HepG2 (cell line): ENCODE results near the gene GAD1. TPM values are rescaled to one million over a fixed set of nuclear protein-coding genes. Genes with fewer than 3 reads are reported as not detected.
A peak's percentile ranks its signal among the peaks of the same experiment; 100 is the strongest.

Source experiments
- ATAC-seq: fragments of 200-7000 bp; cut with Tn5 transposase; 3 replicates; pipeline ENCODE4 v1.9.1; 2020; ENCODE audit warnings: mild to moderate bottlenecking, moderate library complexity
- BruUV-seq: library from RNA; stranded (reverse); fragments of 400-500 nt; replicated peaks from 2 replicates; lab custom pipeline; 2021; lab: Mats Ljungman, UMichigan
- CTCF ChIA-PET: fragments of 300-600 bp; formaldehyde crosslinking; extraction: SDS; loops from one replicate; lab custom pipeline; 2021; ENCODE audit warnings: low total read pairs, inconsistent platforms, low intra/inter-chr PET ratio; lab: Yijun Ruan, JAX
- POLR2A ChIA-PET: fragments of 350-600 bp; sonication (Branson Sonifier 250); formaldehyde crosslinking; loops from one replicate; lab custom pipeline; 2020; ENCODE audit warnings: antibody characterized with exemption, inconsistent platforms; lab: Yijun Ruan, JAX
- DNase-seq: peaks from one replicate; pipeline ENCODE4 v3.0.0-alpha.2; 2015; ENCODE audit warnings: low spot score
- FAIRE-seq: peaks from 3 replicates; lab custom pipeline; 2011; peaks lifted over from hg19 to GRCh38; lab: Jason Lieb, UNC
- H2AFZ ChIP-seq: one replicate; pipeline ENCODE4 v1.6.1; 2011; ENCODE audit warnings: low read length, inconsistent platforms
- H3K27ac ChIP-seq: fragments of 300-600 bp; 3 replicates; pipeline ENCODE4 v1.8.0; 2011; ENCODE audit warnings: mixed run types, mild to moderate bottlenecking, mixed read lengths, low read length, inconsistent platforms; ENCODE audit not compliant: insufficient read depth; ENCODE audit errors: extremely low read length
- H3K27me3 ChIP-seq, 2 experiments: fragments of 200-600 bp in 1 of 2; 2 replicates in 1 of 2; 3 replicates in 1 of 2; pipeline versions ENCODE4 v1.6.0 to v1.8.0; 2011; ENCODE audit warnings: low read length in 2 of 2, mild to moderate bottlenecking in 2 of 2, moderate library complexity in 2 of 2, inconsistent platforms in 1 of 2; ENCODE audit not compliant: insufficient read depth in 2 of 2, control insufficient read depth in 1 of 2
- H3K36me3 ChIP-seq, 2 experiments: fragments of 200-600 bp in 1 of 2; replicated peaks in 1 of 2; 2 replicates in 1 of 2; 3 replicates in 1 of 2; pipeline versions ENCODE4 v1.5.1 to v1.8.0; 2011; ENCODE audit warnings: low read length in 2 of 2, inconsistent platforms in 1 of 2; ENCODE audit not compliant: insufficient read depth in 2 of 2, control insufficient read depth in 1 of 2
- H3K4me1 ChIP-seq: 2 replicates; pipeline ENCODE4 v1.5.1; 2012; ENCODE audit warnings: low read length, inconsistent platforms; ENCODE audit not compliant: insufficient read depth
- H3K4me2 ChIP-seq: 2 replicates; pipeline ENCODE4 v1.6.0; 2011; ENCODE audit warnings: low read depth, low read length, inconsistent platforms
- H3K4me3 ChIP-seq, 3 experiments: fragments of 200-600 bp in 1 of 3; sonication (generic), shearing (Covaris generic) in 1 of 3; replicated peaks in 1 of 3; 2 replicates each; pipeline ENCODE4 v1.5.1; 2011 to 2016; ENCODE audit warnings: low read length in 3 of 3, inconsistent platforms in 2 of 3, low read depth in 2 of 3, mild to moderate bottlenecking in 2 of 3, control low read depth in 1 of 3, mixed read lengths in 1 of 3; ENCODE audit not compliant: insufficient read depth in 1 of 3
- H3K79me2 ChIP-seq: one replicate; pipeline ENCODE4 v1.6.1; 2011; ENCODE audit warnings: low read length, inconsistent platforms; ENCODE audit not compliant: insufficient read depth
- H3K9ac ChIP-seq: 2 replicates; pipeline ENCODE4 v1.6.0; 2011; ENCODE audit warnings: mild to moderate bottlenecking, low read depth, low read length, inconsistent platforms; ENCODE audit not compliant: insufficient read depth
- H3K9me3 ChIP-seq: 2 replicates; pipeline ENCODE4 v1.5.1; 2012; ENCODE audit warnings: mild to moderate bottlenecking, low read length
- H4K20me1 ChIP-seq: 2 replicates; pipeline ENCODE4 v1.6.0; 2011; ENCODE audit warnings: inconsistent platforms, mild to moderate bottlenecking, low read length, moderate library complexity; ENCODE audit not compliant: insufficient read depth
- MIER3 ChIP-seq: IDR thresholded peaks from 2 replicates; pipeline ENCODE4 v1.6.1; 2016; ENCODE audit warnings: missing compliant biosample characterization, borderline replicate concordance
- MXI1 ChIP-seq: IDR thresholded peaks from 3 replicates; pipeline ENCODE4 v1.6.1; 2012; ENCODE audit warnings: low read depth, low read length, inconsistent platforms, borderline replicate concordance
- PRDM10 ChIP-seq: sonication (generic); formaldehyde crosslinking; IDR thresholded peaks from 2 replicates; pipeline ENCODE4 v1.4.0; 2020; ENCODE audit warnings: low read depth, missing genetic modification reagents
- SRY ChIP-seq: sonication (generic); formaldehyde crosslinking; IDR thresholded peaks from 2 replicates; pipeline ENCODE4 v1.8.0; 2022; ENCODE audit warnings: mild to moderate bottlenecking, missing genetic modification reagents
- ZFP36L2 ChIP-seq: sonication (generic); formaldehyde crosslinking; IDR thresholded peaks from 2 replicates; pipeline ENCODE4 v1.4.0; 2020; ENCODE audit warnings: missing genetic modification reagents
- ZNF589 ChIP-seq: sonication (generic); formaldehyde crosslinking; conservative IDR thresholded peaks from 2 replicates; pipeline ENCODE4 v1.8.0; 2022; ENCODE audit warnings: mild to moderate bottlenecking, moderate library complexity, missing genetic modification reagents
- ZNF629 ChIP-seq: sonication (generic); formaldehyde crosslinking; conservative IDR thresholded peaks from 2 replicates; pipeline ENCODE4 v1.5.0; 2020; ENCODE audit warnings: missing genetic modification reagents
- ZNF710 ChIP-seq: sonication (generic); formaldehyde crosslinking; IDR thresholded peaks from 2 replicates; pipeline ENCODE4 v1.5.0; 2020; ENCODE audit warnings: mild to moderate bottlenecking, missing genetic modification reagents, borderline replicate concordance
- WGBS: methylation state at CpG from one replicate; pipeline ENCODE4 v1.1.6; 2017; ENCODE audit warnings: low lambda C conversion rate; 5-methylcytosine and 5-hydroxymethylcytosine counted together
- in situ Hi-C: cut with HindIII; loops from 2 replicates; pipeline ENCODE4 v1.10.0; 2017; ENCODE audit warnings: low pct_unique_long_range_greater_than_20kb; ENCODE audit not compliant: extremely low pct_ligation_motif_present
- intact Hi-C: fragments of 100-400 bp; cut with micrococcal nuclease; formaldehyde crosslinking; loops from one replicate; pipeline ENCODE4 v1.10.0; 2022; ENCODE audit not compliant: unreplicated experiment
- polyA plus RNA-seq, 8 experiments: library from polyadenylated mRNA; depleted of rRNA in 3 of 8; stranded (reverse) in 7 of 8; unstranded in 1 of 8; fragments of >200 nt; fragmentation: Illumina TruSeq in 4 of 8; extraction: Trizol in 4 of 8; gene quantifications; 2 replicates each; pipeline versions ENCODE4 v1.2.1 to v1.2.3, GENCODE V29; 2011 to 2016; ENCODE audit warnings: low read depth in 4 of 8, missing spikeins in 1 of 8, mixed read lengths in 1 of 8; ENCODE audit not compliant: insufficient read depth in 1 of 8
- total RNA-seq, 5 experiments: library from RNA; depleted of rRNA; stranded (reverse); fragments of >200 nt; fragmentation: Illumina TruSeq; extraction: Trizol; gene quantifications; 2 replicates each; pipeline ENCODE4 v1.2.3, GENCODE V29; 2016; ENCODE audit warnings: low read depth in 1 of 5

Gene GAD1
- total and polyA plus RNA-seq, 2 of the 13 experiments (the other 11 are each of a cell fraction or from before 2014, with no cell fraction given): 0.09 to 0.13 TPM

- TF ChIP-seq ZFP36L2 (CRISPR knock-in tag): no peak
- peak; percentile 43; the same call in 1 of the 2 replicates for TF ChIP-seq ZNF629 (CRISPR knock-in tag)
- TF ChIP-seq, all 625 proteins: peak for 1
These were observed 17.7 kb upstream of the GAD1 start (continued) for GRCh38 chr2:170798996-170799395.

- ChIA-PET CTCF (no interaction called here), POLR2A (no interaction called here)
- H3K27me3 ChIP-seq: peaks cover 0 to 26% of the 10 kb centered on the region in 2 experiments; a peak in 2 of 5 replicates
- H3K4me3 ChIP-seq: no peak overlapping the region
- H3K9ac ChIP-seq: no peak overlapping the region
- H3K27ac ChIP-seq: no peak overlapping the region
- FAIRE-seq: no peak
- intact Hi-C loops: no loop called here
- WGBS: 73% methylated on average over 2 of the region's 2 CpGs
- no peak for DNase-seq
- H3K9me3 ChIP-seq: no peaks in the 10 kb centered on the region
- BruUV-seq: no TSS peak
- H3K36me3 ChIP-seq: no peaks in the 10 kb centered on the region
- no peak overlapping the region for H2AFZ ChIP-seq
- in situ Hi-C loops: no loop called here
- H3K4me2 ChIP-seq: no peak overlapping the region
- no peak for TF ChIP-seq MIER3 (CRISPR knock-in tag)
- no peak for TF ChIP-seq PRDM10 (CRISPR knock-in tag)
- no peak for TF ChIP-seq SRY (CRISPR knock-in tag)
- TF ChIP-seq ZNF589 (CRISPR knock-in tag): no peak
- TF ChIP-seq MXI1: no peak
- TF ChIP-seq ZNF710 (CRISPR knock-in tag): no peak
- no peaks in the 10 kb centered on the region for H4K20me1 ChIP-seq
- no peak for ATAC-seq
- no peaks in the 10 kb centered on the region for H3K4me1 ChIP-seq
- H3K79me2 ChIP-seq: no peaks in the 10 kb centered on the region
These were observed 10.1 kb upstream of the GAD1 start for GRCh38 chr2:170806548-170806947.
